ENCODE results near the gene PCDH12.
A peak's percentile ranks its signal among the peaks of the same experiment; 100 is the strongest.
"Not testable (repeated sequence)": the region's sequence is repeated elsewhere in the genome, so short reads cannot be mapped to it uniquely, and the experiment has no call there.

The PCDH12 gene

DNA sequence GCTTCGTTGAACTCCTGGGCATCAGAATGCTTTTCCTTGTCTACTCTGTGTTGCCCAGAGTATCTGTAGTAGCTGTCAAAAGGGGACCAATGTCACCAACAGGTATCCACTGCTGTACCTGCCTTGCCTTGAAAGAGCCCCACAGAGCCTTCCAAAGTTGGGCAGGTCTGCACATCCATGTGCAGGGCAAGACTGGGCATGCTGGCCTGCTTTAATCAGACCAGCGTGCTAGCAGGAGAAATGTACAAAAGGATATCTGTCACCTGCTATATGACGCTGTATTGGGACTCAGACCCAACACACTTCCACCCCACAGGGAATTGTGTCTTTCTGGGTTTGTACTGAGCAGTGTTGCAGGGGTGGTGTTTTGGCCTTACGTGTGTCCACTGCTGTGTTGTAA, 22.5 kb downstream of the PCDH12 start:
- no peak for DNase-seq

DNA sequence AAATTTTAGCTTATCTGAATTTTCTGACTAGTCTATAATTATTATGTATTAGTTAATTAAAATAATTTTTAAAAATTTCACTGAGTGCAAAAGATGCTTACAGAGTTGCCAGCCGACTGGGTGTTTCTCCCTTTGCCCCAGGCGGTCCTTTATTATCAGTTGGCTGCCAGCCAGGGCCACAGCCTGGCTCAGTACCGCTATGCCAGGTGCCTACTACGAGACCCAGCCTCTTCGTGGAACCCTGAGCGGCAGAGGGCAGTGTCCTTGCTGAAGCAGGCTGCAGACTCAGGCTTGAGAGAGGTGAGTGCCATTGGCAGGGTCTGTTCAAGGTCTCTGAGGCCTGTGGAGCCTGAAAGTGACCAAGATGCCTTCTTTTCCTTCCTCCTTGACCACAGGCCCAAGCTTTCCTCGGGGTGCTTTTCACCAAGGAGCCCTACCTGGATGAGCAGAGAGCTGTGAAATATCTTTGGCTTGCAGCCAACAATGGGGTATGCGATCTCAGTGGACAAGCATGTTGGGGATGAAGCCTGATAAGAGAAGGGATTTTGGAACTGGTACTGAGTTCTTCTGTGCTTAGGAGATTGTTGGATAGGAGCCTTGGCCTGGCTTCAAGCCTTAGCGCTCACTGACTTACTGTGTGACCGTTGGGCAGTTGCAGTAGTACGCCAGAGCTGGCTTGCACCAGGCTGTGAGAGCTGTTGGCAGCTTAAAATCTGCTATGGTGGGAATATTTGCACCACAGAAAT, 23.7 kb downstream of the PCDH12 start:
- DNase-seq = peak; percentile 58 to 81

DNA sequence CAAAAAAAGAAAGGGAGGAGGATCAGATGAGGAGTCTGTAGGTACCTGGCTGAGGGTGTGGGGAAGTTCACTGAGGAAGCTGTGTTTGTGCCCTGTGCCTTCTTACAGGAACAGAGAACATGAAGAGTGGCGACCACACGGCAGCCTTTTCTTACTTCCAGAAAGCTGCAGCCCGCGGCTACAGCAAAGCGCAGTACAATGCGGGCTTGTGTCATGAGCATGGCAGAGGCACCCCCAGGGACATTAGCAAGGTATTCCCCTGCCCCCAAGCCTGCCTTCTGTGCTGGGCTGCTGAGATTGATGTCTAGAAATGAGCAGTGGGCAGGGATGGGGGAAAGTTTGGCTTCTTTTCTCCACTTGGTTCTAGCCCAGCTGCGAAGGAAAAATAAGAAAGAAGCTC, 24.9 kb downstream of the PCDH12 start:
- DNase-seq = no peak

DNA sequence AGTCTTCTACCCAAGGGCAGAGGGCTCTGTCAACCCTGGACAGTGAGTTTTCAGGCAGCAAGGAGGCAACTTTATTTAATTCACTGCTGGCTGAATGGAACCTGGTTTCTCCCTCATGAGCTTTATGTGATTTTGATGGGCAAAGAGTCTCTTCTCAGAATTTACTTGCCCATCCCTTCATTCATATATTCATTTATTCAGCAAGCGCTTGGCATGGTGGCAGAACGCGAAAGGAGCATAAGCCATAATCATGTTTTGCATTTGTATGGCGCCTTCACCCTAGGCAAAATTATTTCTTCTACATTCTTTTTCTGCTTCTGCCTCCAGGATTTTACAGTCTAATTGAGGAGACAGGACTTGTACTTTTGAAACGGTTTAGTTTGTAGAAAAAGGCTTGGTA, 26.3 kb downstream of the PCDH12 start:
- DNase-seq = no peak

DNA sequence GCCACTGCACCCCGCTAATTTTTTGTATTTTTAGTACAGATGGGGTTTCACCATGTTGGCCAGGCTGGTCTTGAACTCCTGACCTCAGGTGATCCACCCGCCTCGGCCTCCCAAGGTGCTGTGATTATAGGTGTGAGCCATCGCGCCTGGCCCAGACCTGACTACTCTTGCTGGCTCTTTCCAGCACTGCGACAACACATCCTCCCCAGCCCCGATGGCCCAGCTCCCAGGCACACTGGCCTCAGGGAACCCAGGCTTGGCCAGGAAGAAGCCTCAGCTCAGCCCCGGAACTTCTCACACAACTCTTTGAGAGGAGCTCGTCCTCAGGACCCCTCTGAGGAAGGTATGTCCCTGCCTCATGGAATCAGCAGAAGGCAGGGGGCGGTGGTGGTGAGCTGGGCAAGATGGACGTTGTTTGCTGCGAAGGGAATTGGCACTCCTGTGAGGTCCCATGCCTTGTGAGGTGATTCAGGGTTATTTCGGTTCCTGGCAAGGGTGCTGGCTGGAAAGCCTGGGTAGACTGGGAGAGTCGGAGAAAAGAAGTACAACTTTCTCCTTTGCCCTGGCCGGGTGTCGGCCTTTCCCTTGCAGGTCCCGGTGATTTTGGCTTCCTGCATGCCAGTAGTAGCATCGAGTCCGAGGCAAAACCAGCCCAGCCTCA, 28.5 kb downstream of the PCDH12 start:
- no peak for DNase-seq

DNA sequence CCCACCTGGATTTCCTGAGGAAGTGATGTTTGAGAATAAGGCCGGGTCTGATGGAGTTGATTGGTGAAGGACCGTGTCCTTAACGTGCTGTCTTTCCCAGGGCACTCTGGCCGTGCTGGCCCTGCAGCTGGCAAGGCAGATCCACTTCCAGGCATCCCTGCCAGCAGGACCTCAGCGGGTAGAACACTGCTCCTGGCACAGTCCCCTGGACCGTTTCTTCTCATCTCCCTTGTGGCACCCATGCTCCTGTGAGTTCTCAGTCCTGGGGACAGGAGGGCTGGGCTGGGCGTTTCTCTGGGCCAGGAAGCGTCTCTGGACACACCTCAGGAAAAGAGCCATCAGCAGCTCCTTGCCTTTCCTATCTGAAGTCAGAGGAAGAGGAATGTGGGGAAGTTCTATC, 30.0 kb downstream of the PCDH12 start:
- DNase-seq = no peak

DNA sequence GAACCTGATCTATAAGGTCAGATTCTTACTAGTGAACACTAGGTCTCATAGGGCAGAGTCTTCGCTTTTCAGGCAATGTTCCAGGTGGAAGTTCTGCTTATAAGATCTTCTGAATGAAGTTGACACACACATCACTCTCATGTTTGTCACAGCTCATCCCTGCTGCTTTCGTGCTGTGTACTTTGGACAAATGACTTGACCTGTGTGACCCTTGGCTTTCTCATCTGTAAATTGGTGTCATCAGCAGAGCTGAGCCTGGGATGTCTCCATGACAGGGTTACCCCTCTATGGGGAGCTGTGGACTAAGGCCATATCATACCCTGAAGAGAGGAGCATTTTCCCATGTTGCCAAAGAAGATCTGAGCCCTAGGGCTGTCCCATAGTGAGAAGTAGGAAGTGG, 31.6 kb downstream of the PCDH12 start:
- DNase-seq = no peak

DNA sequence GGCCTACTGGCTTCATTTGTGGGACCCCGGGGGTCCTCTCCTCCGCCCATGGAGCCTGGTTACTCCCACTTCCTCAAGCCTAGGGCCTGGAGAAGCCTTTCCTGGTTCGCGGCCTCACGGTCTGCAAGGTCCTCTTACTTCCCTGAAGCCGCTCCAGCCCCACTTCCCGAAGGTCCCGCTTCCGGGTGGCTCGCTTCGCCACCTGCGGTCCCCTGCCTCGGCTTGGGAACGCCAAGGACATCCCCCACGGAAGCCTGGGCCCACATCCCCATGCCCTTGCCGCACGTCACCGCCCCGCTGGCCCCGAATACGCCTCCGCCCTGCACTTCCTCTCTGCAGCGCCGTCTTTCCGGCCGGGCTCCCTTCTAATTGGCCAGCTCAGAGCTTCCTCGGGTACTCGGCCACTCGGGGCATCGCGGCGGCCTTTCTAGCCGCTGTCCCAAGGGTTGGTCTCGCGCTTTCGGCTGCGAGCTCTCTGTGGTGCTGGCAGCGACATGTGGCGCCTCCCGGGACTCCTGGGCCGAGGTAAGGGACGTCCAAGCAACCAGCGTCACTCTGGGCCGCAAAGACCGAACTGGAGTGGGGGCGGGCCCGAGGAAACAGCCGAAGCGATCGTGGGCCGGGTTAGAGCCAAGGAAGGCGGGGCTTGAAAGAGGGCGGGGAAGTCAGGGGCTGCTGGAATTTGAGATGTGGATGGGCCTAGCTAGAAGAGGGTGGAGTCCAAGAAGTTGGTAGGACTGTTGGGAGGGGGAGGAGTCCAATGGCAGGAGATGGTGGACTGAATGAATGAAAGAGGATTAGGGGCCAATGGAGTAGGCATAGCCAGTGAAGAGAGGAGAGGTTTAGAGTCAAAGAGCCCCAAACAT, 34.3 kb downstream of the PCDH12 start, which contains the start of gene DELE1:
Gene DELE1 (plus strand): TSS at position 424 of the 866 bp plus-strand sequence. CDS start 71 bp downstream, at position 495.
- DNase-seq = peak; percentile 92 to 95

DNA sequence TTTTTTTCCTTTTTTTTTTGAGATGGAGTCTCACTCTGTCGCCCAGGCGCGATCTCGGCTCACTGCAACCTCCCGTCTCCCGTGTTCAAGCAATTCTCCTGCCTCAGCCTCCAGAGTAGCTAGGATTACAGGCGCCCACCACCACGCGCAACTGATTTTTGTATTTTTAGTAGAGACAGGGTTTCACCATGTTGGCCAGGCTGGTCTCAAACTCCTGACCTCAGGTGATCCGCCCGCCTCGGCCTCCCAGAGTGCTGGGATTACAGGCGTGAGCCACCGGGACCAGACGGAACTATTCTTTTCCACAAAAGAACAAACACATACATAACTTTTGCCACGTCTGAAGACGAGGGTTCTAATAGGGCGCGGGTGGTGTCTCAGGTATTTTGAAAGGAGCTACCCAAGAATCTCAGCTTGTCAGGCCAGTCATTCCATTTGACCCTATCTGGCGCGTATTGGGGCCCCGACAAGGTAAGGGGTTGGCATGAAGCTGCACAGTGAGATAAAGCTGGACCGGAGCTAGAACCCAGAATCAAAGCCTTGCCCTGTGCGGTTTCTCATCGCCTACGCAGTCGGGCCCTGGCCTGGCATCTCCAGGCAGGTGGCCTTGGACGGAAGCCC, 35.1 kb downstream of the PCDH12 start:
- DNase-seq = not testable (repeated sequence)

DNA sequence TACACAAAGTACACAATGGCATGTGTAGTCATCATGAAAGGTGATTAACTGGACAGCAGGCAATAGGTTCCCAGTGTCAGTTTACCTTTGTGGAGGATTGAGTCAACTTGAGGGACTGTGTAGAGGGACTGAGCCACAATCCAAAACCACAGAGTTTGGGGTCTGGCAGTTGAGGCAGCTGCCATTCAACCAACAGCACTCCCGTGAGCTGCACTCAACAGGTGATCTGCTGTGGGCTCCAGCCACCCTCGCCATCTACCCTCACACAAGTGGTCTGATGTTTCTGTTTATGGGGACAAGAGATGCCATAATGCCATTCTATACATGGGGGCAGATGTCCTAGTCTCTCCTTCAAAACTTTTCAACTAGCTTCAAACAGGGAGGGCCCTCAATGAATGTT, 37.2 kb downstream of the PCDH12 start:
- DNase-seq = no peak

DNA sequence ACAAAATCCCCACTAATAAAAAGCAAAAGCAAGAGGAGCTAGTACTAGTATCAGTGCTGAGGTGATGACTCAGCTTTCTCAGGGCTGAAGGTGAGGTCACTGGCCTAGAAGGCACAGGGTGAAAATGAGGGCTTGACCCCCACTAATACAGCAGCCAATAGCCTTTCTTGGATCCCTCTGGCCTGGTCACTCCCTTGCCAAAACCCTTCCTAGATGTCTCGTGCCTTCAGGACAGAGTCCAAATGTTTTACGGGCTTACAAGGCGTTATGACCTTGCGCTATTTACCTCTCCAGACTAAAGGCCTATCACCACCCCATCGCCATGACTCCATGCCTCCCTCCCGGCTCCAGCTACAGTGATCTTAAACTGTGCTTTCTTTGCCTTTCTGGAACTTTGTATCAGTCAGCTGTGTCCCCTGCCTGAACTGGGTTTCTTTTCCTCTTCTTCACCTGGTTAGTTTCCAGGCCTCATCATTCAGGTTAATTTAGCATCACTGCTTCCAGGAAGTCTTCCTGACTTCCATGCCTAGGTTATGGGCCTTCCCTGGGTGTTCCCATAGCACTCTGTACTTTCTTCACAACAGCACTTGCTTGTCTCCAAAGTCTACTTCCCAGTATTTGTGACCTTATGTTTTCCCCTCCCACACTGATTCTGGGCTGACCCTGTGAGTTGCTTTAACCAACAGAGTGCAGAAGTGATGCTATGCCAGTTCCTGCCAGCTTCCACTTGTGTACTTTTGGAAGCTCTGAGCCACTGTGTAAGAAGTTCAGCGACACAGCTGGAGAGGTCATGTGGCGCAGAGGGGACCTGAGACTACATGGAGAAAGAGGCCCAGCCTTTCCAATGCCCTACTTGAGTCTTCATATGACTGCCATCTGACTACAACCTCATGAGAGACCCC, 38.5 kb downstream of the PCDH12 start:
- no peak for DNase-seq

DNA sequence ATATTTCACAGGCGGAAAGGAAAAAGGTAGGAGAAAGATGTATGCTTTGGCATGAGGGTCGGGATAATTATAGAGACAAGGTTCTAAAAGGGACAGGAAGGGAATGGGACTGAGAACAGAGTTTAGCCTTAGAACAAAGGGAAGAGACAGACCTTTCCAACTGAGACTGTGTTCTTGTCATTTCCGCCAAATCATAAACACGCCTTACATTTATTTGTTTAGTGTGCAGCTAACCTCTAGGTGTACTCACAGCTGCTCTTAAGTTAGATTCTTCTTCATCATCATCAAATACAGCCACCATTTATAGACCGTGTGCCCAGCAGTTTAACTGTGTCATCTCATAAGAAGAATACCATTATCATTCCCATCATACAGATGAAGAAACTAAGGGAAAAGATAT, 40.2 kb downstream of the PCDH12 start:
- DNase-seq = no peak

DNA sequence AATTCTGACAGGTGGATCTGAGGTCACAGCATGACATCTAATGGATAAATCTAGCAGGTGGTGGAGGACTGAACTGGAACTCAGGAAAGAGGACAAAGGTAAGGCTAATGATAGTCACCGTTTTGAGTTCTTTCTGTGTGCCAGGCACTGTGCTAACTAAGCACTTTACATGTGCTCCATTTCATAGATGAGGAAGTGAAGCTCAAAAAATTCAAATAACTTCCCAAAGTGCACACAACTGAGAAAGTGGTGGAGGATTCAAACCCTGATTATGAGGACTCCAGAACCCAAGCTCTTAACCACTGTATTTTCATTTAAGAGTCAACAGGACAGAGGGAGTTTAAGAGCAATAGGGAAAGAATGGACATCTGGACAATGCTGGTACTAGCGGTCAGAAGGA, 41.5 kb downstream of the PCDH12 start:
- no peak for DNase-seq

DNA sequence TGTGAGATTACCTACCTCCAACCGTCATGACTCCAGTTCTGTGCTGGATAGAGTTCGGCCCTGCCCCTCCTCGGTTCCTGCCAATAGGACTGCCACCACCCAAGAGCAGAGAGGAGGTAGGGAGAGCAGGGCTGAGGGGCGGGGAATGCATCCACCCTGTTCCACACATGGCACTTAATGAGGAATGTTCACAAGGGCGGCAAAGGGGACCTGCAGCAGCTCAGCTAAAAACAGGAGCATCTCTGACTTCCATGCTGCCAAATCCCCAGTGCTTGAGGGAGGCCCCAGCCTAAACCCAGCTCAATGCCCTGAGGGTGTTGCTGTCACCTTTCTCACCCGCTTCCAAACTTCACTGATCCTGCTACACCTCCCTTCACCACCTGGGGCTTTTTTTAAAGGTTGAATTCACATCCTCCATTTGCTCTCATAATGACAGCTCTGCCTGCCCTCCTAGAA, 42.1 kb downstream of the PCDH12 start:
- no peak for DNase-seq

DNA sequence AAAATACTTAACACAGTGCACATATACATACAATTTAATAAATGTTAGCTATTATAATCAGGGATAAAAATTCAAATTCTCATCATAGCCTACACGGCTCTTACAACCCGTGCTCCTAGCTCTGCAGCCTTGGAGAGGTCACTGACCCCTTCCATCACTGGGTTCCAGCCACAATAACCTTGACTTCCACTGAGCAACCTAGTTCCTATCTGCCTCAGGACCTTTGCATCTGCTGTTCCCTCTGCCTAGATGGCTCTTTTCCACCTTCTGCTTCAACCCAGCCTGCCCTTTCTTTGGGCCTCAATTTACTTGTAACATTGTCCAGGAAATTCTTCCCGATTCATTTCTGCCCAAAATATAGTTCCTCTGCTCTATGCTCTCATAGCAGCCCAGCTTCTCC, 43.2 kb downstream of the PCDH12 start:
- DNase-seq = no peak

DNA sequence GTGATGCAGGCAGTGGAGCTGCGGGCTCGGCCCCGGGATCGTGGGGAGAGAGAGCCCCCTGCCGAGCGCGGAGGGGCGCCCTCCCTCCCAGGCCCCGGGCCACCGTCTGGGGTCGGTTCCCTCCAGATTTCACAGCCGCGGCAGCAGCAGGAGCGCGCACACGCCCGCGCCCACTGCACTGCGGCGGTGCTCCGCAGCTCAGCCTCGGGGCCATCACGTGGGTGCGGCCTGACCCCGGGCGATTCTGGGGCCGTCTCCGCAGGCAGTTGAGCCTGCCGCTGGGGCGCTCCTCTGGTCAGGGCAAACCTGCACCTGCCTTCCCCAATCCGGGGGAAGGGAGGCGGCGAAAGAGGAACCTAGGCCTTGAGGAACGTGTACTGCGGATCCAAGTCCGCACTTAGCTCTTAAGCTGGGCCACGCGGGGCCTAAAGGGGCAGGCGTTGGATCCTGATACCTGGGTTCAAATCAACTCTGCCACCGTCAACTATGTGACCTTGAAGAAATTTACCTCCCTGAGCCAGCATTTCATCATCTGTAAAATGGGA, 43.7 kb downstream of the PCDH12 start:
- no peak for DNase-seq

DNA sequence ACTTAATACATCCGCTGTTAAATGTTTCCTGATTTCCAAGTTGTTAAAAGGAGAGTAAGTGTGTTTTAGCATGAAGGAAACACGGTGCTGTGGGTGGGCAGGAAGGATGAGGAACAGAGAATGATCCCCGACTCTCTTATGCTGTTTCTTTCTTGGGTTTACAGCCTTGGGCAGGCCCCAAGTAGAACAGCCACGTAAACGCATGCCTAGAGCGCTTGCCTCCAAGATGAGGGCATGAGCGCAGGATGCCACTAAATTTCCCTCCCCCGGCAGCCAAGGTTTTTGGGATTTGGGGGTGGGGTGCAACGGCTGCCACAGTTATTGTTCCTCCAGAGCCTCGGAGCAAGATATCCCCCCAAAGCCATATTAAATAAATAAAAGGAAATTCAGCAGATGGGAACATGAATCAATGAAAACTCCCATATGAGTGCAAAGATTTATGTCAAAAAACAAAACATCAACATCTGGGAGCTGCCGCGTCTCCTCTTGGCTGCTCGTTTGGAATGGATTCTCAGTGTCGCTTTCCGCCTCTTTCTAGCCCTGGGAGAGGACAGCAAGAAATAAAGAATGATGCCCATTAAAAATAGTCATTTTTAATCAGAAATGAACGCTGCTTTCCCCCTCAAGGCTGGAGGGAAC, 44.3 kb downstream of the PCDH12 start:
- DNase-seq = no peak

DNA sequence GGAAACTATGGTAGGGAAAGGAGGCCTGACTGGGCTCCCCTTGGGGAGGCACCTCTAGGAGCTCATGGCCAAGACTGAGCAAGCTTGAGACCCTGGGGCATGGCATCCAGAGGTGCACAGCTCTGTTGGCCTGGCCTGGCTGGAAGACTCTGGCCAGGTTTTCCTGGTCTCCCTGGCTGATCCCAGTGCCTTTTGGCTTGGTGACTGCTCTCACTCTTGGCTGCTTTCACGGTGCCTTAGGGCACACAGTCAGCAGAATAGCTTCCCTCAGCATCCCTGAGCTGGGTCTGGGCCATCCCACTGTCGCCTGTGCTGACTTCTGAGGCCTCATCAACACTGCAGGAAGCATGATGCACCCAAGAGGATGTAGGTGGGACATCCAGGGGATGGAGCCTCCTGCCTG, 47.7 kb downstream of the PCDH12 start:
- no peak for DNase-seq

DNA sequence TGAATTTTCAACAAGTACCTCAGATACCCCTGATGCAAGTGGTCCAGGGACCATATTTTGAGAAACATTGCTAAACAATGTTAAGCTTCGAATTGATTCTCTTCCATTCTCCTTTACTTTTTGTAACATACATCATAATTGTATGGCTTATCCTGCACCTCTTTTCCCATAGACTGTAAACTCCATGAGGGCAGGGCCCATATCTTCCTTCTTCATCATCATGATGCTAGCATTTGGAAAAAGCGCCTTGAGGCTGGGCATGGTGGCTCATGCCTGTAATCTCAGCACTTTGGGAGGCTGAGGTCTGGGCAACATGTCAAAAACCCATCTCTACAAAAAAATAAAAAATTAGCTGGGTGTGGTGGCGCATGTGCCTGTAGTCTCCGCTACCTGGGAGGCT, 48.8 kb downstream of the PCDH12 start:
- DNase-seq = no peak

DNA sequence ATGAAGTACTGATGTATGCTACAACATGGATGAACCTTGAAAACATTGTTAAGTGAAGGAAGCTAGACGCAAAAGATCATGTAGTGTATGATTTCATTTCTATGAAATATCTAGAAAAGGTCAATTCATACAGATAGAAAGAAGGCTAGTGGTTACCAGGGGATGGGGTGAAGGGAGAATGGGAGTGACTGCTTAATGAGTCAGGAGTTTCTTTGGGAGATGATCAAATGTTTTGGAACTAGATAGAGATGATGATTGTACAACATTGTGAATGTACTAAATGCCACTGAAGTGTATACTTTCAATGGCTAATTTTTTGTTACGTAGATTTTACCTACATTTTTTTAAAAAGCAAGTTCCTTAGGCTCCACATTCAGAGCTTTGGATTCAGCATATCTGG, 49.2 kb downstream of the PCDH12 start:
- no peak for DNase-seq

DNA sequence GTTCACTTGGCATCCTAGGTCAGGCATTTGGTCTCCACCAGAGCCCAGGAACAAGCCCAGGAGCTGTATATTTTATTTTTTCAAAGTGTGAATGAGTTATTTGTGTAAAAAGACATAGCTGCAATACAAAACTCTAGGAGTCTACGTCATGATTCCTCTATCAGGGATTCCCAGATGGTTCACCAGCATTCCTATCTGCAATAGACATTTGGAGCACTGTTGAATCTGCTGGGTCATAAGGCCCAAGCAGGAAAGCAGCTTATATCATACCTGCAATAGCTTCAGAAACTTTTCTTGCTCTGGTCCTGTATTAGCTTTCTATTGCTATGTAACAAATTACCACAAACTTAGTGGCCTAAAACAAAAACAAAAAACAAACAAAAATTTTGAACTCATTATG, 51.0 kb downstream of the PCDH12 start:
- DNase-seq = no peak
